CD4-positive, alpha-beta T cell treated with Interleukin-6 for 4 hours (primary cell): Measurements from ENCODE around the gene DKC1.

ENCODE experiments used
- DNase-seq: peaks from one replicate; pipeline ENCODE4 v3.0.0-alpha.2; 2020; ENCODE audit warnings: mixed read lengths

The DKC1 gene

DNA sequence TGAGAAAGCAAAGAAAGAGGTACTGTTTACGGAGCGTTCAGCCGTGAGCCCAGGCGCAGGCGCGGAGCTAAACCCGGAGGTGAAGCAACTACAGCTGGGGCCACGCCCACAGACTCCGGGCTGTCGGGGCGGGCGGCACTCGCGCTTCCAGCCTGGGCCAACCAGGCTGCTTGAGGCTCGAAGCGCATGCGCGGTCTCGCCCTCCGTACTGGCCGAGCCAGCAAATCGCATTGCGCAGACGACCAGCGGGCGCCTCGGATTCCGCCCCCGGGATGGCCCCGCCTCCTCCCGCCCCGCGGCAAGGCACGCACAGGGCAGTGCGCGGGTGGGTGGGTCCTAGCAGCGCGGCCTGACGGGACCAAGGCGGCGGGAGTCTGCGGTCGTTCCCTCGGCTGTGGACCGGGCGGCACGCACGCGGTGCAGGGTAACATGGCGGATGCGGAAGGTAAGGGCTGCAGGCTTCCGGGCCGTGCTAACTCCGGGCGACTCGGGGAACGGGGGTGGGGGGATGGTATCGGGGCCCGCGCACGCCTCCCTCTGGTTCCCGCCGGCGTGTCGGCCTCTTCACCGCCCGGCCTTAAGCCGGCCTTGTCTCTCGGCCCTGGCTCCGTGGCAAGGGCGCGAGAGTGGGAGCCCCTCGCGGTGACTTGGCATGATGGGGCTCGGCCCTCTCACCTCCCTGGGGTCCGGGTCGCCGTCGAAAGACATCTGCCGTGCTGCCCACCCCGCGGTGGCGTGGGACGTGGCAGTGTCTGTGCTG, at the start of gene DKC1:
Gene DKC1 (plus strand): TSS at position 328 of the 760 bp plus-strand sequence. CDS start 102 bp downstream, at position 430.
- peak; percentile 97 for DNase-seq

DNA sequence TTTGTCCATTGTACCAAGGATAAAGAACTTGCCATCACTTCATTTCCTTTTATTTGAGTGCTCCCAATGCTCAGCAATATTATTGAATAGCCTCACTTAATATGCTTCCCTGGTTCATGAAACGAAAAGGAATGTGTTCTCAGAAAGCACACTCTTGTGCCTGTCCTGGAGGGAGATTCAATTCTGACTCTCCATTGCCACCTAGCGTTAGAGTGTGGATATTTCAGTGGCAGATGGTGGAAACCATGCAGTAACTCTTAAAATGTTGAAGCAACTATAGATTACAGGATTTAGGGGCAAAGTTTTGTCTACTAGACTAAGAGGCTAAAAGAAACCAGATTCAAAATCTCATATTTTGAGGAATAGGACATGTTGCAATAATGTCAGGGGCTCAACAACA, 47.7 kb upstream of the DKC1 start:
- peak; percentile 63 for DNase-seq

DNA sequence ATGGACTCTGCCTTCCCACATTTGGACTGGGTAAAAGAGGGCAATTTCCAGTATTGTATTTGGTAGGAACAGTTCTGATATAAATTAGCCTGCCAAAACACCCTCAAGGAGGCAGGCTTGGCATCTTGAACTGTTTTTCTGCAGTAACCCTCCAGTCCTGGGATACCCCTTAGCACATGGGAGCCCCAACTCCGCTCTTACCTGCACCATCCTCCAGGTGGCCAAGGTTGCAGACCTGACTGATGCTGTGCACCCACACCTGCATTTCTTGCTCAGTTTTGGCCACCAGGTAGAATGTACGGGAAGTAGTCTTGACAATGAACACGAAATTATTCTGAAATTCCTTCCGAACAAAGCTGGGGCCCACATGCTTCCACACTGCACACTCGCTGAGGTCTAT, 46.8 kb upstream of the DKC1 start:
- no peak for DNase-seq

- DNase-seq = peak; percentile 46
Observed at GRCh38 chrX:154717824-154718223, 44.8 kb upstream of the DKC1 start.

DNA sequence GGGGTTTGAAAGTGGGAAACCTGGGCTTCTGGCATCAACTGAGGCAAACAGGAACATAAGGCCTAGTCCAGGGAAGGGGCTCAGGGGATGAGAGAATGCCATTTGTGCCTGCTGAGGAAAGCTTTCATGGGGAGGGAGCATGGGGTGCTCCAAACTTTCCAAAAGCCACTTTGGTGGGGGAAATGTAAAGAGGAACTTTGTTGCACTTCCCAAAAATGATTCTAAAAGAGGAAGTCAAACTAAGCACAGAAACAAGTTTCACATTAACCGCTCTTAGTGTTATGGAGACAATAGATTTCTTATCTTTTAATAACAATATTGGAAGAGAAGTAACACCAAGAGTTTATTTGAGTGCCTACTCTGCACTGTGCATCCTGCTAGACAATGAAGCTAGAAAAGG, 44.0 kb upstream of the DKC1 start:
- DNase-seq = no peak

- DNase-seq = peak; percentile 66
Observed at GRCh38 chrX:154719132-154719675, 43.5 kb upstream of the DKC1 start.

DNA sequence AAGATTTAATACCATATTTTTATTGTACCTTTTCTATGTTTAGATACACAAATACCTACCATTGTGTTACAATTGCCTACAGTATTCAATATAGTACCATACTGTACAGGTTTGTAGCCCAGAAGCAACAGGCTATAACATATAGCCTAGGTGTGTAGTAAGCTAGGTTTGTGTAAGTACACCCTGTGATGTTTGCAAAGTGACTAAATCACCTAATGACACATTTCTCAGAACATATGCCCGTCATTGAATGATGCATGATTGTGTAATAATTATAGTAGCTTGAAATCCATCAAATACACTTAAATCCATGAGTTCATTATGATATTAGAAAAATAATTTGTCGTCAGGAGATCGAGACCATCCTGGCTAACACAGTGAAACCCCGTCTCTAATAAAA, 42.6 kb upstream of the DKC1 start:
- DNase-seq = no peak

GRCh38 chrX:154721155-154721554, 41.5 kb upstream of the DKC1 start:
- no peak for DNase-seq

GRCh38 chrX:154724993-154725756, 37.5 kb upstream of the DKC1 start:
- DNase-seq = no peak

DNA sequence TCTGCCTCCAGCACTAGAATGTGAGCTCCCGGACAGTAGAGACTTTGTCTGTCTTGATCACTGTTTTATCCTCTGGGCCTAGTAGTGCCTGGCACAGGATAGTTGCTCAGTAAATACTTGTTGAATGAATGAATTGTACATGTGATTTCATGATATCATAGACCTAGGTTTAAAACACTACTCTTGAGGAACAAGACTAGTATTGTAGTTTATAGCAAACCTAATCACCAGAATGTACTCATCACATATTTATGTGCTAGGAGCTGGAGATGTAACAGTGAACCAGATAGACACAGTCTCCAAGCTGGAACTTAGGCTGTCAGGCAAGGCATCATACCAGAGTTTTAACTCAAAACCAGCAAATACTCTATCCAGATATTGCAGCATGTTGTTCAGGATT, 35.2 kb upstream of the DKC1 start:
- no peak for DNase-seq

- DNase-seq = no peak
Observed at GRCh38 chrX:154727871-154728270, 34.8 kb upstream of the DKC1 start.

- no peak for DNase-seq
Observed at GRCh38 chrX:154728431-154729190, 34.1 kb upstream of the DKC1 start.

DNA sequence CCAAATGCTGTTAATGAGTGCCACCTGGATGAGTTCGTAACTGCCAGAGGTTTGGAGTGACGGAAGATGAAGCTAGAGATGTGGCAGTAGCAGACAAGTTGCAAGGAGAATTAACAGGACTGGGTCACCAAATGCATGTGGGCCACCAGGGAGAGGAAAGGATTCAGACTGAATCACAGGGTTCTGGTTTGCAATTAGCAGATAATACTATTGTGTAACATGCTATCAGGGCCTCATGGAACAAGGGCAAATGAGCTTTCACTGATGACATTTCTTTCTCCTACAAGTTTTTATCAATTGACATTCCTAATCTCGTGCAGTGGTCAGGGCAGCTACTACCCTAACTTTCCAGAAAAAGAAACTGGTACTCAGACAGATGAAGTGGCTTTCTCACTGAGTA, 33.2 kb upstream of the DKC1 start:
- DNase-seq = no peak

DNA sequence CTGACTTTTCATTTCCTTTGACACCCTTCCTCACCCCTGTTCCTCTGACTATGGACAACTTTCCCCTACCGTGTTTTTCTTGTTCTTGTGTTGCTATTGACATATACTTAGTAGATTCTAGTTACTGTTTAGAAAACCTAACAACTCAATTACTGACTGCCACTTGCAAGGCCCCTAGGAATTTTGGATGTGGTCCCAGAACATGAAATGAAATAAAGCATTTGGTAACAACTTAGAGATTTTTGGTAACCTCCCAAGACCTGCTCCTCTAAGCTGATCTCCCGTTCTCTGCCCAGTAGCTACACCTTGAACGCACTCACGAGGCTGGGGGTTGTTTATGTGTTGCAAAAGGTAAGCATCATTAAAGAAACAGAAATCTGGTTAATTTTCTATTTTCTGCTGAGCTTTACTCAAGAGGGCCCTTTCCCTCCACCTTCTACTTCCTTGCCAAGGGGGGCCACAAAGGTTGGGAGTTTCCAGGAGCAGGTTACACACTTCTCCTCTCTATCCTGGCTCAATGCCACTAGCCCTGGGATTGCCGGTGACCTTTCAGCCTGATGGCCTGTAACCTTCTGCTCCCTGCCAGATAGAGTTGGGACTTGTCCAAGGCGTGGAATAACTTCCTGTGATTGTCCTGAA, 32.3 kb upstream of the DKC1 start:
- no peak for DNase-seq

GRCh38 chrX:154731184-154731583, 31.5 kb upstream of the DKC1 start:
- peak; percentile 21 for DNase-seq

GRCh38 chrX:154731881-154732280, 30.8 kb upstream of the DKC1 start:
- DNase-seq = no peak

- no peak for DNase-seq
Observed at GRCh38 chrX:154732421-154733065, 30.1 kb upstream of the DKC1 start.

- DNase-seq = no peak
Observed at GRCh38 chrX:154733066-154733425, 29.6 kb upstream of the DKC1 start.

GRCh38 chrX:154734061-154734781, 28.4 kb upstream of the DKC1 start:
- DNase-seq = peak; percentile 65

GRCh38 chrX:154735695-154736393, 26.8 kb upstream of the DKC1 start:
- no peak for DNase-seq

DNA sequence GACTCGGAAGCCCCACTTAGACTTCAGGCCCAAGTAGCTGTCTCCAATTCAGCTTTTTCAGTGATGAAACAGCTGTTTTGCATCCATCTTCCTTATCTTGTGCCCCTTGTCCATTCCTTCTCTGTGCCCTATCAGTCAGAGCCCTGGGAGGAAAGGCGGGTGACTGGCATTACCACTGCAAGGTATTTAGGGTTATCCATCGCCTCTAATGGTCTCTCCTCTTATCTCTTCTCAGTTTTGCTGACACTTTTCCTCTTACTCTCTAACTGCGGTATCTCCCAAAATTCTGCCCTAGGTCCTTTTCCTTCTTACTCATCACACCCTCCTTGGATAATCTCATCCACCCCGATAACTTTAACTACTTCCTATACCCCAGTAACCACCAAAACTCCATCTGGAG, 25.5 kb upstream of the DKC1 start:
- DNase-seq = no peak
